Bronchial epithelial cell (primary cell): Measurements from ENCODE around the gene SIGLEC5. TPM values are rescaled to one million over a fixed set of nuclear protein-coding genes. Genes with fewer than 3 reads are reported as not detected.

Source experiments
- DNase-seq: peaks from one replicate; pipeline ENCODE4 v3.0.0-alpha.2; 2010; ENCODE audit warnings: low read depth
- FAIRE-seq: peaks from 2 replicates; lab custom pipeline; 2011; peaks lifted over from hg19 to GRCh38; lab: Jason Lieb, UNC
- H3K27me3 ChIP-seq: 2 replicates; pipeline ENCODE4 v1.5.1; 2011; ENCODE audit warnings: low read length; ENCODE audit not compliant: control insufficient read depth, insufficient read depth
- H3K36me3 ChIP-seq: 2 replicates; pipeline ENCODE4 v1.5.1; 2011; ENCODE audit warnings: low read length; ENCODE audit not compliant: control insufficient read depth, insufficient read depth
- H3K4me3 ChIP-seq: 2 replicates; pipeline ENCODE4 v1.5.1; 2011; ENCODE audit warnings: mild to moderate bottlenecking, low read depth, low read length, control low read depth
- total RNA-seq: library from RNA; depleted of rRNA; stranded (reverse); fragments of >200 nt; gene quantifications from 2 replicates; pipeline ENCODE4 v1.2.1, GENCODE V29; 2014
- TF ChIP-seq, protein P1 (sequence below): IDR thresholded peaks from 2 replicates; pipeline ENCODE4 v1.5.1; 2011; ENCODE audit warnings: mild to moderate bottlenecking, moderate library complexity, low read length, control low read depth, inconsistent platforms; ENCODE audit not compliant: insufficient read depth, severe bottlenecking

Gene SIGLEC5
- total RNA-seq, 1 donor from 2014 or later, result not detected

DNA sequence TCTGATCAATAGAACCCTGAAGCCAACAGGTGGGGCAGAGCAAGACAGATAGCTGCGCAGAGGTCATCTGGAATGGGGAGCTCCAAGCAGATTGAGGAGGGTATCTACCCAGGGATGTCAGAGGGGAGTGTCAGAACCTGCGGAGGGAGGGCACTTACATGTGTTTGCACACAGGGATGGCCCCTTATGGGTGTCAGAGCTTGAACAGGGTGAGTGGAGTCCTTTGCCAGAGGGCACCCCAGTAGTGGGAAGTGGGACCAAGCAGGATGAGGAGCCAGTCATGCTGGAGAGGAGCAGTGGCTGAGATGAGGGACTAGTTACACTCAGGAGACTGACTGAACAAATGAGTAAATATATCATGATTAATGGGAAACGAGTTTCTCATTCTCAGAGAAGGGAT lies 33.4 kb upstream of the SIGLEC5 start:
- FAIRE-seq (no peak), DNase-seq (no peak)
- Histone ChIP-seq H3K36me3 (no peaks in the 10 kb centered on the region), H3K27me3 (no peaks in the 10 kb centered on the region), H3K4me3 (no peak overlapping the region)
- TF ChIP-seq, protein P1, sequence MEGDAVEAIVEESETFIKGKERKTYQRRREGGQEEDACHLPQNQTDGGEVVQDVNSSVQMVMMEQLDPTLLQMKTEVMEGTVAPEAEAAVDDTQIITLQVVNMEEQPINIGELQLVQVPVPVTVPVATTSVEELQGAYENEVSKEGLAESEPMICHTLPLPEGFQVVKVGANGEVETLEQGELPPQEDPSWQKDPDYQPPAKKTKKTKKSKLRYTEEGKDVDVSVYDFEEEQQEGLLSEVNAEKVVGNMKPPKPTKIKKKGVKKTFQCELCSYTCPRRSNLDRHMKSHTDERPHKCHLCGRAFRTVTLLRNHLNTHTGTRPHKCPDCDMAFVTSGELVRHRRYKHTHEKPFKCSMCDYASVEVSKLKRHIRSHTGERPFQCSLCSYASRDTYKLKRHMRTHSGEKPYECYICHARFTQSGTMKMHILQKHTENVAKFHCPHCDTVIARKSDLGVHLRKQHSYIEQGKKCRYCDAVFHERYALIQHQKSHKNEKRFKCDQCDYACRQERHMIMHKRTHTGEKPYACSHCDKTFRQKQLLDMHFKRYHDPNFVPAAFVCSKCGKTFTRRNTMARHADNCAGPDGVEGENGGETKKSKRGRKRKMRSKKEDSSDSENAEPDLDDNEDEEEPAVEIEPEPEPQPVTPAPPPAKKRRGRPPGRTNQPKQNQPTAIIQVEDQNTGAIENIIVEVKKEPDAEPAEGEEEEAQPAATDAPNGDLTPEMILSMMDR, result no peak

DNA sequence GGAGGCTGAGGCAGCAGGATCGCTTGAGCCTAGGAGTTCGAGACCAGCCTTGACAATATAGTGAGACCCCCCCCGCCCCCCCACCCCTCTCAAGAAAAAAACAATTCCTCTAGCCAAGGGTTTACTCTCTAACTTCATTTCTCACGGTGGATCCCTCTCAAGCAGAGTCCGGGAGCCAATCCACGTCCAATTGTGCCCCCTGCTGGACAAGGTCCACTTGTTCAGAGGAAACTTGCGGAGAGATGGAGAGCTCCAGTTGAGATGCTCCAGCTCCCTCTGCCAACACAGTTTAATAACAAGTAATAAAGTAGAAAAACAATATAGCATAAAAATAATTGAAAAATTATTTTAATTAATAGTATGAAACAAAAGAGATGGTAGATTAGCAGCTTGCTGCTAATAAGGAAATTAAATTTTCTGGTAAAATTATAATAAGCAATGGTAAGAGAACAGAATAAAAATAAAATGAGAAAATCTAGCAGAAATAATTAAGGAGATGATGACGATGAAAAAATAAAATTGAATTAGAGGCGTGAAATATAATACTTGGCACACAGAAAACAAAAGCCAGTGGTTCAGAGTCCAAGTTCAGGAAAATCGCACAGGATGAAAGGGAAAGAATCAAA lies 30.9 kb upstream of the SIGLEC5 start:
- no peak overlapping the region for H3K4me3 ChIP-seq
- FAIRE-seq, result no peak
- no peaks in the 10 kb centered on the region for H3K36me3 ChIP-seq
- no peaks in the 10 kb centered on the region for H3K27me3 ChIP-seq
- TF ChIP-seq, protein P1, result peak; percentile 63
- DNase-seq, result peak; percentile 54

DNA sequence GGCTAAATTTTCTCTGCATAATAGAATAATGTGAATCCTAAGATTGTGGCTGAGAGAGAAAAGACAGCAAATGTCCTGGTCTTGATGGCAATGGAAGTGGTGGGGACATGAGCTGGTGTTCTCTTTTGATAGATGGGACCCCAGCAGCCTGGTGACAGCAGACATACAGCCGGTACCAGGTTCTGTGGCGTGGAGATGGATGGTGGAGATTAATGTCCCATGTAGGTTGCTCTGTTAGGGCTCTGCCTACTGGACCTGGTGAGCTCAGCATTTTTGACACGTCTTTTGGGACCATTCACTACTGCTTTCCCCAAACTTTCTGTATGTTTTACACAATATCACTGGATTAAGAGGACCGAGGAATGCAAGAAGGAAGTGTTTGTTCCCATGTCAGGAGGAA lies 24.6 kb upstream of the SIGLEC5 start:
- FAIRE-seq (no peak), DNase-seq (no peak)
- Histone ChIP-seq H3K27me3 (no peaks in the 10 kb centered on the region), H3K36me3 (no peaks in the 10 kb centered on the region), H3K4me3 (no peak overlapping the region)
- TF ChIP-seq, protein P1, result no peak

DNA sequence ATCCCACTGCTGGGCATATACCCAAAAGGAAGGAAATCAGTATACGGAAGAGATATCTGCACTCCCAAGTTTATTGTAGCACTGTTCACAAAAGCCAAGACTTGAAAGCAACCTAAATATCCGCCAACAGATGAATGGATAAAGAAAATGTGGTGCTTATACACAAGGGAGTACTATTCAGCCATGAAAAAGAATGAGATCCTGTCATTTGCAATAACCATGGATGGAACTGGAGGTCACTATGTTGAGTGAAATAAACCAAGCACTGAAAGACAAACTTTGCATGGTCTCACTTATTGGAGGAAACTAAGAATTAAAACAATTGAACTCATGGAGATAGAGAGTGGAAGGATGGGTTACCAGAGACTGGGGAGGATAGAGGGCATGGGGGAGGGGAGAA lies 23.0 kb upstream of the SIGLEC5 start:
- no peaks in the 10 kb centered on the region for H3K36me3 ChIP-seq
- TF ChIP-seq, protein P1, result no peak
- DNase-seq (no peak), FAIRE-seq (no peak)
- no peaks in the 10 kb centered on the region for H3K27me3 ChIP-seq
- no peak overlapping the region for H3K4me3 ChIP-seq

DNA sequence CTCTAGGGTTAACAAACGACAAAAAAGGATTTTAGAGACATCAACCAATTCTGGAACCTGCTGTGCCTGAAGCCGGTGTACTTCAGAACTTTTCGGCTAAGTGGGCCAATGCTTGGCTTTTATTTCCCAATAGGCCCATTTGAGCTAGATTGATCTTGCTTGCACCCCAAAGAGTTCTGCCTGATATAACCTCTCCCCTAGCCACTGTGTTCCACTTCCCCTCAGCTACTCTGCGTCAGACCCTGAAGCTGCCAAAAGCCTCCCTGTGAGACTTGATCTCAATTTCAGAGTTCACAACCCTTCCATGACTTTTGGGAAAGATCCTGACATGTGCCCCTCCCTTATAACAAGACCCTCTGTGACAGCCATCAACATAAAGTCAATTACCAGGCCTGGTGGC lies 22.1 kb upstream of the SIGLEC5 start:
- Histone ChIP-seq H3K27me3 (no peaks in the 10 kb centered on the region), H3K36me3 (no peaks in the 10 kb centered on the region), H3K4me3 (no peak overlapping the region)
- no peak for FAIRE-seq
- DNase-seq, result no peak
- TF ChIP-seq, protein P1, result no peak

DNA sequence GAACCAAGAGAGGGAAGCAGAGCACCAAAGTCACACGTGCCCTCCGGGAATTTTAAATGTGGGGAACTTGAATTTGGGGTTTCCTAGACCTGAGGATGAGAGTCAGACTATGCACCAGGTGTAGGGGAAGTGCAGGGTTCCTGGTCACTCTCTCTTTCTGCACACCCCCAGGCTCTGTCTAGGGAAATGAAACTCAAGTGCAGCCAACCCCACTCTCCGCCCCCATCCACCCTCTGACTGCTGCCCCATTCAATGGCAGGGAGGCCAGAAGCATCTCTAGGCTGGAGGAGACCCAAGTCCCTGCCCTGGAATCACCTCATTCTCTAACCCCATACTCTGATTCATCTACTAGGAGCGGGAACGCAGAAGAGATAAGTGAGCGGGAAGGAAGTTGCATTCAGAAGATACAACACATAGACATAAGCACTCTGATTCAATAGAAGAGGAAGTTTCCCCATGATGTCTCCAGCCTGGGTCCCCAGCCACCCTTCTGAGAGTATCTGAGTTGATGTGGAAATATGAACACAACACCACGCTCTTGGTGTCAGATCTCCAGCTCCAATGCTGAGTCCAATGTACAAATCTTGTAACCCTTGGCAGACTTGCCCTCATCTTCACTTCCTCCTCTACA lies 21.1 kb upstream of the SIGLEC5 start:
- TF ChIP-seq, protein P1, result no peak
- FAIRE-seq, result no peak
- Histone ChIP-seq H3K27me3 (no peaks in the 10 kb centered on the region), H3K36me3 (no peaks in the 10 kb centered on the region), H3K4me3 (no peak overlapping the region)
- DNase-seq, result no peak
